ENCODE data around the gene FAM83D.

Gene FAM83D

DNA sequence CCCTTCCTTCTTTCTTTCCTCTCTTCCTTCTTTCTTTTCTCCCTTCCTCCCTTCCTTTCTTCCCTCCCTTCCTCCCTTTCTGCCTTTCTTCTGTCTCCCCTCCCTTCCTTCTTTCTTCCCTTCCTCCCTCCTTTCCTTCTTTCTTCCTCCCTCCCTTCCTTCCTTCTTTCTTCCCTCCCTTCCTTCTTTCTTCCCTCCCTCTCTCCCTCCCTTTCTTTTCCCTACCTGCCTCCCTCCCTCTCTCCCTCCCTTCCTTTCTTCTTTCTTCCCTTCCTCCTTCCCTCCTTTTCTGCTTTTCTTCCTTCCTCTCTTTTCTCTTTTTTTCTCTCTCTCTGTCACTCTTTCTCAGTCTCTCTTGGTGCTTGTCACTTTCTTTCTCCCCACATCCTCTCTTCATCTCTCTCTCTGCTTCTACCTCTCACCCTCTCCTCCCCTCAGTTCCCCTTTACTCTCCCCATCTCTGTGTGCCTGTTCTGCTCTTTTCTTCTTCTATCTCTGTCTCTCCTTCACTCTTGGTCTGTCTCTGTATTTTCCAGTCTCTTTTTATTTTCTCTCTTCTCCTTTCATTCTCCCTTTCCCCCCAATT lies 30.1 kb upstream of the FAM83D start:
- DNase-seq (ENCODE audit: low read depth) = no peak

DNA sequence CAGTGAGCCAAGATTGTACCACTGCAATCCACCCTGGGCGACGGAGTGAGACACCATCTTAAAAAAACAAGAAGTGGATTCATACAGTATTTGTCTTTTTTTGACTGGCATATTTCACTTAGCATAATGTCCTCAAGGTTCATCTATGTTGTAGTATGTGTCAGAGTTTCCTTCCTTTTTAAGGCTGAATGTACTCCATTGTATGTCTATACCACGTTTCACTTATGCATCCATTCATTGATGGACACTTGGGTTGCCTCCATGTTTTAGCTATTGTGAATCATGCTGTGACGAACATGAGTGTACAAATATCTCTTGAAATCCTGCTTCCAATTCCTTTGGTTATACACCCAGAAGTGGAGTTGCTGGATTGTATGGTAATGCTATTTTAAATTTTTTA lies 28.9 kb upstream of the FAM83D start:
- H3K4me3 ChIP-seq (ENCODE audit: low read depth, low read length) = no peak overlapping the region
- TF ChIP-seq, protein P1, sequence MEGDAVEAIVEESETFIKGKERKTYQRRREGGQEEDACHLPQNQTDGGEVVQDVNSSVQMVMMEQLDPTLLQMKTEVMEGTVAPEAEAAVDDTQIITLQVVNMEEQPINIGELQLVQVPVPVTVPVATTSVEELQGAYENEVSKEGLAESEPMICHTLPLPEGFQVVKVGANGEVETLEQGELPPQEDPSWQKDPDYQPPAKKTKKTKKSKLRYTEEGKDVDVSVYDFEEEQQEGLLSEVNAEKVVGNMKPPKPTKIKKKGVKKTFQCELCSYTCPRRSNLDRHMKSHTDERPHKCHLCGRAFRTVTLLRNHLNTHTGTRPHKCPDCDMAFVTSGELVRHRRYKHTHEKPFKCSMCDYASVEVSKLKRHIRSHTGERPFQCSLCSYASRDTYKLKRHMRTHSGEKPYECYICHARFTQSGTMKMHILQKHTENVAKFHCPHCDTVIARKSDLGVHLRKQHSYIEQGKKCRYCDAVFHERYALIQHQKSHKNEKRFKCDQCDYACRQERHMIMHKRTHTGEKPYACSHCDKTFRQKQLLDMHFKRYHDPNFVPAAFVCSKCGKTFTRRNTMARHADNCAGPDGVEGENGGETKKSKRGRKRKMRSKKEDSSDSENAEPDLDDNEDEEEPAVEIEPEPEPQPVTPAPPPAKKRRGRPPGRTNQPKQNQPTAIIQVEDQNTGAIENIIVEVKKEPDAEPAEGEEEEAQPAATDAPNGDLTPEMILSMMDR (conservative IDR thresholded peaks at IDR 0.05; ENCODE audit: low read depth, low read length) = no peak
- no peak for DNase-seq (ENCODE audit: low read depth)

More for the DNA sequence above, 30.1 kb upstream of the FAM83D start:
- H3K4me3 ChIP-seq (ENCODE audit: low read depth, low read length) = no peak overlapping the region
- TF ChIP-seq, protein P1 (conservative IDR thresholded peaks at IDR 0.05; ENCODE audit: low read depth, low read length) = no peak

DNA sequence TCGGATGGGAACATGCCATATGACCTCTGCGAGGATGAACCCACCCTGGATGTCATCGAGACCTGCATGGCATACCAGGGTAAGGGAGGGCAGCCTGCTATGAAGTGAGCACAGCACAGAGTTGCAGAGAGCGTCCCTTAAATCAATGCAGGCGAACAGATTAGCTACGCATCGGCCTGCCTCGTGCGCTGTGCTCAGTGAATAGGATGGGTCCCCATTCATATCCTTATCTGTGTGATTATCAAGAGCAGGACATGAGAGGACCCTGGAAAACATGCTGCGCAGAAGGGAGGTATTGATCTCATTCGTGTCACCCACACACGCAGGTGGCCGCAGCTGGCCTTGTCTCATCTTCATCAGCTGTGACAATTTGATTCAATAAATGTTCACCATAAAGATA lies 25.6 kb upstream of the FAM83D start:
- no peak for DNase-seq (ENCODE audit: low read depth)
- TF ChIP-seq, protein P1 (conservative IDR thresholded peaks at IDR 0.05; ENCODE audit: low read depth, low read length) = no peak
- H3K4me3 ChIP-seq (ENCODE audit: low read depth, low read length) = no peak overlapping the region

DNA sequence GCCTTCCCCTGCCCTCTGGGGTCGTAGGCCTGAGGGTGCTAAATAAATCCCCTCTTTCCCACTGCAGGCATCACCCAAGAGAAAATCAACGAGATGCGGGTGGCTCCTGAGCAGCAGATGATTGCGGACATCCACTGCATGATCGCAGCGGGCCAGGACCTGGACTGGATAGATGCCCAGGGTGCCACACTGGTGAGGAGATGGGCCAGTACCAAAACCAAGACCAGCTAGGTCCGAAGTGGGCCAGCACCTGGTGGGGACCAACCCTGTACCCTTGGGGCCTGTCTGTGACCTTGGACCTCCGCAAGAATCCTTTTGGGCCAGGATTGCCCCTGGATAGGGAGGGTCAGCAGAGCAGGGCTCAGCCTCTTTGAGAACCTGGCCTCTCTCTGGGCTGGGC lies 23.6 kb upstream of the FAM83D start:
- no peak for DNase-seq (ENCODE audit: low read depth)
- TF ChIP-seq, protein P1 (conservative IDR thresholded peaks at IDR 0.05; ENCODE audit: low read depth, low read length) = no peak

DNA sequence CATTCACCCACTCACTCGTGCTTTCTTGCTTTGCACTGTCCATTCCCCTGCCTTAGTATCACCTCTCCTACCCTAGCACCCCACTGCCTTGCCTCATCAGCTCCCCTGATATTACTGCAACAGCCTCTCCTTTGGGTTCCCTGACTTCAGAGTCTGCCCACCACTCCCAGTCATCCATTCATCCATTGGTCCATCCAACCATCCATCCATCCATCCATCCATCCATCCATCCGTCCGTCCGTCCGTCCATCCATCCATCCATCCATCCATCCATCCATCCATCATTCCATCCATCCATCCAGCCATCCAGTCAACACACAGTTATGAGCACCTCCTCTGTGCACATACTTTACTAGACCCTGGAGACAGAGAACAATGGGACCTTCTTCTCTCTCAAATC lies 22.9 kb upstream of the FAM83D start:
- no peak for DNase-seq (ENCODE audit: low read depth)
- no peak overlapping the region for H3K4me3 ChIP-seq (ENCODE audit: low read depth, low read length)
- TF ChIP-seq, protein P1 (conservative IDR thresholded peaks at IDR 0.05; ENCODE audit: low read depth, low read length) = no peak

More for the DNA sequence above, 23.6 kb upstream of the FAM83D start:
- H3K4me3 ChIP-seq (ENCODE audit: low read depth, low read length) = no peak overlapping the region

DNA sequence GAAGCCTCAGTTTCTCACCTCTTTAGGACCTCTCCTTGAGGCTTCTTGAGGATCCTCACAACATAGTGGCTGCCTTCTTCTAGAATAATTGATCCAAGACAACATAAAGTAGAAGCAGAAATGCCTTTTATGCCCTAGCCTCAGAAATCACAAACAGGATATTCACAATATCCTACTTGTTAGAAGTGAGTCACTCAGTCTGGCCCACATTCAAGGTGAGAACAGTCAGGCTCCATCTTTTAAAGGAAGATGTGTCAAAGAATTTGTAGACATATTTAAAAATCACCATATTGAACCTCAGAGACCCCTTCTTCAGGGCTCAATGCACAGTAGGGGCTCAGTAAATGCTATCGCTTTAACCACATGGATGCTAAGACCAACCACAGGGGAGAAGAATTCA lies 20.8 kb upstream of the FAM83D start:
- H3K4me3 ChIP-seq (ENCODE audit: low read depth, low read length) = no peak overlapping the region
- TF ChIP-seq, protein P1 (conservative IDR thresholded peaks at IDR 0.05; ENCODE audit: low read depth, low read length) = no peak
- no peak for DNase-seq (ENCODE audit: low read depth)

DNA sequence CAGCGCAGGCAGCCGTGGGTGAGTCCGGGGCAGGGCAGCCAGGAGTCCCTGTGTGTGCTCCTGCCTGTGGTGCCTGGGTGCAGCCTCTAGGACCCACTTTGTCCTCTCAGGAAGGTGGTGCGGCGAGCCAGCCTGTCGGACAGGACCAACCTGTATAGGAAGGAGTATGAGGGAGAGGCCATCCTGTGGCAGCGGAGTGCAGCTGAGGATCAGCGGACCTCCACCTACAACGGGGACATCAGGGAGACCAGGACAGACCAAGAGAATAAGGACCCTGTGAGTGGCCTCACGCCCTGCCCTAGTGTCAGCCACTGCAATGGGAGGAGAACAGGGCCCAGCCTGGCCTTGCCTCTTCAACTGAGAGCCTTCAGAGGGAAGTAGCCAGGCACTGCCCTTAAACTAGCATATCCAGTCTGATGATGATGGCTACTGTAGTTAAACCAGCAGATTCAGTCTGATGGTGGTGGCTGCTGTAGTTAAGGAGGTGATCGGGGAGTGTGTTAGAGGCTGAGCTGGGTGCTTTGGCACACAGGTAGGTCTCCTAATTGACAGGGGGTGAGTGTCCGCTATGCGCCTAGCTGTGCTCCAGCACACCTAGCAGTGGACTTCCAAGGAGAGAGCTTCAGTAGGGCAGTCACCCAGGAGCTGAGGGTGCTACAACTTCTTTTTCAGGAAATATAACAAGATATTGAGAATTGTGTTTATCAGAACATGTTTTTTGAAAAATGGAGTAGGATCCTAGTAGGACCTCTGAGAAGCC lies 18.1 kb upstream of the FAM83D start:
- DNase-seq (ENCODE audit: low read depth) = no peak
- no peak overlapping the region for H3K4me3 ChIP-seq (ENCODE audit: low read depth, low read length)
- TF ChIP-seq, protein P1 (conservative IDR thresholded peaks at IDR 0.05; ENCODE audit: low read depth, low read length) = no peak
